ENCODE measurements around the gene OR2L8. TPM values are rescaled to one million over a fixed set of nuclear protein-coding genes. Genes with fewer than 3 reads are reported as not detected.

Gene OR2L8
- total RNA-seq, 1 experiment from 2014 or later: not detected

DNA sequence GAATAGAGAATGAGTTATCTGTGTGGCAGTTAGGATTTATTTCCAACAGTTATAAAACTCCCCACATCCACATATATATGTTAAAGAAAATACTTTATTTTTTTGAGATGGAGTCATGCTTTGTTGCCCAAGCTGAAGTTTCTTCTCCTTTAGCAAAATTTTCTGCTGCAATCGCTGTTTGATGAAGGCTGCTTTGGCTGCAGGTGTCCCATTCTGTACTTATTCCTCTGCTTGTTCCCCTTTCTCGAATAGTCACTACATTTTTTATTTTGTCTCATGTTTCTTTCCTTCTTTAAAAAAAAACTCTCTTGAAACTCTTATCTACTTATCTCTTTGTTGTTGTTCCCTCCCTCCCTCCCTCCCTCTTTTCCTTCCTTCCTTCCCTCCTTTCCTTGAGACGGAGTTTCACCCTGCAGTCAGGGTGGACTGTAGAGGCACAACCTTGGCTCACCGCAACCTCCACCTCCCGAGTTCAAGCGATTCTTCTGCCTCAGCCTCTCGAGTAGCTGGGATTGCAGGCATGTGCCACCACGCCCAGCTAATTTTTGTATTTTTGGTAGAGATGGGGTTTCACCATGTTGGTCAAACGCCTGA is 42.7 kb upstream of the OR2L8 start:
- no peak for DNase-seq
- ChIA-PET CTCF (no interaction called here), POLR2A (no interaction called here)

DNA sequence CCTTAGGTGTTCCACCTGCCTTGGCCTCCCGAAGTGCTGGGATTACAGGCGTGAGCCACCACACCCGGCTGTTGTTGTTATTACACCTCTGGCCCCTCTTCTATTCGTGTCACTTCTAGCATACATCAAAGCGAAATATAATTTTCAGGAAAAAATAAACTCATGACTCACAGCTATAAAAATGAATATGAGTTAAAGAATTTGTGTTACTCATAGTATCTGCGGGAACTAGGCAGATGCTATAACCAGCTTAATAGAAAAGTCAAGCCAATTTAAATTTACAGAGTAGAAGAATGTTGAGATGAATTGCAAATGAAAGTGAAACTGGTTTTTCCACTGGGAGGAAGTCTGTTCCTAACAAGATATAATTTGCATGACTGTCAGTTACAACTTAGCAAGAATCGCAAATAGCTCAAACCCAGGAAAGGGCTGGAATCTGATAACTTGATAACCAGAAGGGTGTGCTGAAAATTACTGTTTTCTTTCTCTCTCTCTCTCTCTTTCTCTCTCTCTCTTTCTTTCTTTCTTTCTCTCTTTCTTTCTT is 42.1 kb upstream of the OR2L8 start:
- POLR2A ChIA-PET: no interaction called here

More for the DNA sequence above, 42.7 kb upstream of the OR2L8 start:
- BruUV-seq (replicated peaks): no TSS peak
- Histone ChIP-seq H3K9me3 (no peaks in the 10 kb centered on the region), H3K4me3 (ENCODE audit: low read depth, low read length) (no peak overlapping the region), H3K27me3 (replicated peaks; ENCODE audit: control insufficient read depth, insufficient read depth, low read length) (no peaks in the 10 kb centered on the region), H3K4me1 (no peaks in the 10 kb centered on the region), H3K36me3 (ENCODE audit: control insufficient read depth, insufficient read depth, low read length) (no peaks in the 10 kb centered on the region)
- H3K4me1 Mint-ChIP-seq (ENCODE audit: low read depth, unreplicated experiment): no peaks in the 10 kb centered on the region
- no peak overlapping the region for H3K4me3 Mint-ChIP-seq (ENCODE audit: unreplicated experiment)
- peaks cover 25% of the 10 kb centered on the region for H3K9me3 Mint-ChIP-seq (ENCODE audit: unreplicated experiment)
- intact Hi-C loops (cut with micrococcal nuclease; ENCODE audit: unreplicated experiment): no loop called here
- H3K36me3 Mint-ChIP-seq (ENCODE audit: insufficient read depth, unreplicated experiment): no peaks in the 10 kb centered on the region
- H3K27me3 Mint-ChIP-seq (ENCODE audit: insufficient read depth, unreplicated experiment): no peaks in the 10 kb centered on the region
- TF ChIP-seq, protein P1, sequence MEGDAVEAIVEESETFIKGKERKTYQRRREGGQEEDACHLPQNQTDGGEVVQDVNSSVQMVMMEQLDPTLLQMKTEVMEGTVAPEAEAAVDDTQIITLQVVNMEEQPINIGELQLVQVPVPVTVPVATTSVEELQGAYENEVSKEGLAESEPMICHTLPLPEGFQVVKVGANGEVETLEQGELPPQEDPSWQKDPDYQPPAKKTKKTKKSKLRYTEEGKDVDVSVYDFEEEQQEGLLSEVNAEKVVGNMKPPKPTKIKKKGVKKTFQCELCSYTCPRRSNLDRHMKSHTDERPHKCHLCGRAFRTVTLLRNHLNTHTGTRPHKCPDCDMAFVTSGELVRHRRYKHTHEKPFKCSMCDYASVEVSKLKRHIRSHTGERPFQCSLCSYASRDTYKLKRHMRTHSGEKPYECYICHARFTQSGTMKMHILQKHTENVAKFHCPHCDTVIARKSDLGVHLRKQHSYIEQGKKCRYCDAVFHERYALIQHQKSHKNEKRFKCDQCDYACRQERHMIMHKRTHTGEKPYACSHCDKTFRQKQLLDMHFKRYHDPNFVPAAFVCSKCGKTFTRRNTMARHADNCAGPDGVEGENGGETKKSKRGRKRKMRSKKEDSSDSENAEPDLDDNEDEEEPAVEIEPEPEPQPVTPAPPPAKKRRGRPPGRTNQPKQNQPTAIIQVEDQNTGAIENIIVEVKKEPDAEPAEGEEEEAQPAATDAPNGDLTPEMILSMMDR (IDR thresholded peaks at IDR 0.05; ENCODE audit: insufficient read depth in 1 of 2, low read depth in 1 of 2, low read length in 1 of 2, severe bottlenecking in 1 of 2, unreplicated experiment in 1 of 2): no peak
- no peak overlapping the region for H3K27ac Mint-ChIP-seq (ENCODE audit: unreplicated experiment)

DNA sequence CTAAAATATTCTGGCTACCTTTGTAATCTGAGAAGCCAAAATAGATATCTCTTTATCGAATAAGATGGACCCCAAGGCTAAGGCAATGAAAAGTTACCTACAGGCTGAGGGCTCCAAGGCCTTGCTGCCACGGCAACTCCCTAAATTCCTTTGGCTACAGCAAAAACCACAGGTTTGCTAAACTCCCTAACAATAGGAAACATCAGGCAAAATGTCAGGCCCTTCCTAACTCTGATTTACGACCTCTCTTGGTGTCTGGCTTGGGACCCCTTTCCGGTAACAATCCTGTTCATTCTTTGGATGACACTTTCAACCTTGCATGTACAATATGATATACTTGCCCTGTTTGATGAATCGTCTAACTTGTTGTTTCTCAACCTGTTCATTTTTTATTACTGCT is 39.9 kb upstream of the OR2L8 start:
- Mint-ChIP-seq H3K27me3 (ENCODE audit: insufficient read depth, unreplicated experiment) (no peaks in the 10 kb centered on the region), H3K9me3 (ENCODE audit: unreplicated experiment) (peaks cover 24% of the 10 kb centered on the region), H3K27ac (ENCODE audit: unreplicated experiment) (no peak overlapping the region), H3K4me1 (ENCODE audit: low read depth, unreplicated experiment) (no peaks in the 10 kb centered on the region), H3K36me3 (ENCODE audit: insufficient read depth, unreplicated experiment) (no peaks in the 10 kb centered on the region), H3K4me3 (ENCODE audit: unreplicated experiment) (no peak overlapping the region)
- ChIA-PET POLR2A (no interaction called here), CTCF (no interaction called here)
- BruUV-seq (replicated peaks): no TSS peak
- Histone ChIP-seq H3K4me3 (ENCODE audit: low read depth, low read length) (no peak overlapping the region), H3K36me3 (ENCODE audit: control insufficient read depth, insufficient read depth, low read length) (no peaks in the 10 kb centered on the region), H3K9me3 (no peaks in the 10 kb centered on the region), H3K4me1 (no peaks in the 10 kb centered on the region), H3K27me3 (replicated peaks; ENCODE audit: control insufficient read depth, insufficient read depth, low read length) (no peaks in the 10 kb centered on the region)
- no peak for DNase-seq
- intact Hi-C loops (cut with micrococcal nuclease; ENCODE audit: unreplicated experiment): no loop called here
- TF ChIP-seq, protein P1 (IDR thresholded peaks at IDR 0.05; ENCODE audit: insufficient read depth in 1 of 2, low read depth in 1 of 2, low read length in 1 of 2, severe bottlenecking in 1 of 2, unreplicated experiment in 1 of 2): no peak

More for the DNA sequence above, 42.1 kb upstream of the OR2L8 start:
- Mint-ChIP-seq H3K9me3 (ENCODE audit: unreplicated experiment) (peaks cover 25% of the 10 kb centered on the region), H3K27me3 (ENCODE audit: insufficient read depth, unreplicated experiment) (no peaks in the 10 kb centered on the region), H3K4me1 (ENCODE audit: low read depth, unreplicated experiment) (no peaks in the 10 kb centered on the region), H3K36me3 (ENCODE audit: insufficient read depth, unreplicated experiment) (no peaks in the 10 kb centered on the region), H3K4me3 (ENCODE audit: unreplicated experiment) (no peak overlapping the region), H3K27ac (ENCODE audit: unreplicated experiment) (no peak overlapping the region)
- TF ChIP-seq, protein P1 (IDR thresholded peaks at IDR 0.05; ENCODE audit: insufficient read depth in 1 of 2, low read depth in 1 of 2, low read length in 1 of 2, severe bottlenecking in 1 of 2, unreplicated experiment in 1 of 2): no peak
- Histone ChIP-seq H3K4me1 (no peaks in the 10 kb centered on the region), H3K4me3 (ENCODE audit: low read depth, low read length) (no peak overlapping the region), H3K27me3 (replicated peaks; ENCODE audit: control insufficient read depth, insufficient read depth, low read length) (no peaks in the 10 kb centered on the region), H3K9me3 (no peaks in the 10 kb centered on the region), H3K36me3 (ENCODE audit: control insufficient read depth, insufficient read depth, low read length) (no peaks in the 10 kb centered on the region)
- intact Hi-C loops (cut with micrococcal nuclease; ENCODE audit: unreplicated experiment): no loop called here
- CTCF ChIA-PET: no interaction called here
- DNase-seq: no peak
- no TSS peak for BruUV-seq (replicated peaks)

Measured in Caco-2 (cell line).